OCI-LY1 (cell line): ENCODE results near the gene RYR3.

ENCODE experiments used
- CTCF ChIP-seq: fragments of 200-600 bp; sonication (generic), shearing (Covaris generic); IDR thresholded peaks from 2 replicates; pipeline ENCODE4 v1.5.1; 2017; ENCODE audit warnings: mild to moderate bottlenecking, antibody characterized with exemption, low read length, moderate library complexity, mixed read lengths
- EZH2 ChIP-seq: fragments of 200-600 bp; sonication (generic), shearing (Covaris generic); IDR thresholded peaks from 2 replicates; pipeline ENCODE4 v1.8.0; 2017; ENCODE audit warnings: borderline replicate concordance, mixed run types, mild to moderate bottlenecking, antibody characterized with exemption, low read length, moderate library complexity, mixed read lengths

GRCh38 chr15:33293713-33294334 lies 16.9 kb upstream of the RYR3 start:
- TF ChIP-seq EZH2: no peak
- no peak for TF ChIP-seq CTCF
